Left renal cortex interstitium (tissue), 4 donors: Measurements from ENCODE around the gene TUBA4B. TPM values are rescaled to one million over a fixed set of nuclear protein-coding genes. Genes with fewer than 3 reads are reported as not detected.
"Not testable (repeated sequence)": the region's sequence is repeated elsewhere in the genome, so short reads cannot be mapped to it uniquely, and the experiment has no call there.

Experiments used
- DNase-seq, 4 donors: peaks; one replicate each; pipeline ENCODE4 v3.0.0-alpha.2; 2013; ENCODE audit warnings: low read depth in 4 of 4, low spot score in 2 of 4, missing footprints in 1 of 4
- polyA plus RNA-seq, 4 donors: library from polyadenylated mRNA; unstranded; fragments of 120-200 nt; gene quantifications; one replicate each; pipeline ENCODE4 v1.2.1, GENCODE V29; 2013; ENCODE audit not compliant: insufficient read length in 4 of 4

Gene TUBA4B
- polyA plus RNA-seq, 4 donors: 0.49 to 0.94 (median 0.86) TPM

DNA sequence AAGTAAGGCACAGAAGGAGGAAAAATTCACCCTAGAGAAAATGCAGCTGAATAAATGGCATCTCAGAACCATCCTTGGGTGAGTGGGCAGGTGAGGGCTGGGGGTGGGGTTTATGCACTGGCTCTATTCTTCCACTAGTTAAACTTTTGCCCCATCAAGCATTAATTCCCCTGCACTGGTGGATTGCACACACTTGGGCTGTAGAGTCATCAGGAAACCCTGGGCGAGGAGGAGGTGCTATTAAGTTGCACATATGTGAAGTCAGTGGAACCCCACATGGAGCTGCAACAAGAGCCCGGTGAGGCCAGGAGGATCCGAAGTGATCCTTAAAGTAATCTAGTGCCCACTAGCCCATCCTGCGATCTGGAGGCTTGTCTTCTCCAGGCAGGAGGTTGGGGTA is 19.3 kb downstream of the TUBA4B start:
- no peak for DNase-seq

DNA sequence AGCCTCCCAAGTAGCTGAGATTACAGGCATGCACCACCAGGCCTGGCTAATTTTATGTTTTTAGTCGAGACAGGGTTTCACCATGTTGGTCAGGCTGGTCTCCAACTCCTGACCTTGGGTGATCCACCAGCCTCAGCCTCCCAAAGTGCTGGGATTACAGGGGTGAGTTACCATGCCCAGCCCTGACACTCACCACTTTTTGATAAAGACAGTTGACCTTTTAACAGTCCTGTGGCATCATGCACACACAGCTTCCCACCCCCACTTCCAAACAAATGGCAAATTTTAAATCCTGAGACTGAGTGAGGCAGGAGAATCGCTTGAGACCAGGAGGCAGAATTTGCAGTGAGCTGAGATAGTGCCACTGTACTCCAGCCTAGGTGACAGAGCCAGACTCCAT is 20.0 kb downstream of the TUBA4B start:
- no peak for DNase-seq

DNA sequence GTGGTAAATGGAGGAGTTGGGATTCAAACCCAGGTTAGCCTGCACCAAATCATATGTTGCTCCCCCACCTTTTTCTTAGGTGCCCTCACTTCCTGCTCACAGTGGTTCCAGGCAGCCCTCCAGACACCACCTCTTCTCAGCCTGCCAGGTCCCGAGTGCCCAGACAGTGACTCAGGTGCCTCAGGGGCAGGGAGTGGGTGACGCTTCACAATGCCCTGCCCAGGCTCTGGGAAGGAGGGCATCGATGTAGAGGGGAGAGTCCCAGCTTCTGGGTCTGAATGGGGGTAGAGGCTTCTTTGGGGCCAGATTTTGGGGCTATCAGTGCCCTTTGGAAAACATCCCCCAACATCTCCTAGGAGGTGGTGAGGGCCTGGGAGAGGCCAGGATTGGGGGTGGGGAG is 20.9 kb downstream of the TUBA4B start:
- no peak for DNase-seq

DNA sequence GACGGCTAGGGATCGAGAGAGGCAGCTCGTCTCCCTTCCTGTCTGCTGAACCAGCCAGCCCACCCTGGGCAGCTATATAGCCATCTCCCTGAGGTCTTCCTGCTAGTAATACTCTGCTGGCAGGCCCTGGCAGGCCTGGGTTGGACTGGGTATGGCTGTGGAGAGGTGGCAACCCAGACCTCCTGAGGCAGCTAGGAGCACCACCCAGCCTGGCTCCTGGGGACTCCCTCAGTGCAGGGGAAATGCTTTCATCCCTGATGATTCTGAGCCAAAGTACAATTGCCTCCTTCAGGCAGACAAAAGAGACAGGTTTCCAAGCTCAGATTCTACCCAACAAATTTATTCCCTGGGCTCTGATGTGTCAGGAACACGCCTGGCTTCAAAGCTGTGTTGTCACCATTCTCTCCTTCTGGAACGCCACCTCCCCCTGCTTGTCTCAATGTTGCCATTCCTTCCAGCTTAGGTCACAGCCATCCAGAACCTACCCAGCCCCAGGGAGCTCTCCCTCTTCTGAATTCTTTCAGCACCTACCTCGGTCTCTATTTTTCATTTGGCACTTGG is 21.4 kb downstream of the TUBA4B start:
- DNase-seq: no peak

DNA sequence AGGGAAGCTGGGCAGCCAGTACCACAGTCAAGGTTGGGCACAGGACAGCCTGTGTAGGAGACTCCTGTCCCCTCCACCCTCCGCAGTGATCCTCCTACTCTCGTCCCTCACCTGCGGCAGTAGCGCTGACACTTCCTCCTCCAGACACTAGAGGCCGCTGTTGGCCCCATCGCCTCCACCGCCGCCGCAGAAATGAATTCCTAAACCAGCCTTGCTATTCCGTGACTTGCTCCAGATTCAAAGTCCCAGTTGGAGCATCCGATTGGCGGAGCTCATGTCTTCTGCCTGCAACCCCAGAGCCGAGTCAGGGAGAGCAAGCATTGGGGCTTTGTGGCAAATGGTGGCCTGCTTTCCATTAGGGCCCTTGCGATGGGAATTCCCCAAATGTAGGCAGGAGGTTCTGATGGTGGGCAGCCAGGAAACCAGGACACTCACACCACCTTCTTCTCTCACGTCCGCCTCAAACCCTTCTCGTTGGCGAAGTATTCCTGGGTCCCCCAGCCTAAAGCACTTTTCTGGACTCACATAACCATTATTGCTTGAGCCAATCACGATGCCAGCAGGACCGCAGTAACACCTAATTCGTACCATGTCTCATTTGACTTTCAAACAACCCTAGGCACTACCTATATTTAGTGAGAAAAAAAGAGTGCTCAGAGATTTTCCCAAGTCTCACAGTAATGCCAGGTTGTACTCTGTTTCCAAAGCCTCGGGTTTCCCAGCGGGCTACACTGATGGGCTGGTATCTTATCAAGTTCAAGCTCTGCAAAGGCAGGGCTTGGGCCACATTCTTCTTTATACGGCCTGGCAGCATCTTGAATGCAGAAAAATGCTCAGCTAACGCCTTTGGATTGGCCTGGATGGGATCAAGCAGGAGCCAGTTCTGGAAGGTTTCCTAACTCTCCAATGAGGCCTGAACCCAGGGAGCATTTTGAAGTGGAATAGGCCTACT is 24.9 kb downstream of the TUBA4B start:
- peak in 1 of 4 donors; percentile 73 for DNase-seq

DNA sequence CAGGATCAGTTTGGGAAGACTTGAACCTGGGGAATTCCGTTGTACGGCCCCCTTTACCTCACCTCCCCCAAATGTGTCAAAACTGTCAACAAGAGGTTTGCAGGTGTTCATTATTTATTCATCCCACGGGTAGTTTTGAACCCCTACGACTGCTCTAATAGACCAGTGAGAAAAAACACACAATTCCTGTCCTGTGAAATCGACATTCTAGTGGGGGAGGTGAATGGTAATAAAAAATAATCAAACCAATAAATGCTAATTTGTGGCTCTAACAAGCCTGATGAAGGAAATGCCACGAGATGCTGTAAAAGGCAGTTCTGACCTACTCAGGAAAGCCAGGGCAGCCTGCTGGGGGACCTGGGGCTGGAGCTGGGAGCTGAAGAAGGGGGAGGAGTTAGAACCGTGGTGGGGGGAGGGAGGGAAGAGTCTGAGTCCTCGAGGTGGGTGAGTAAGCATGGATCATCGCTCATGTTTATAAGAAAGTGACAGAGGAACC is 25.7 kb downstream of the TUBA4B start:
- DNase-seq: peak in 1 of 4 donors; percentile 36

DNA sequence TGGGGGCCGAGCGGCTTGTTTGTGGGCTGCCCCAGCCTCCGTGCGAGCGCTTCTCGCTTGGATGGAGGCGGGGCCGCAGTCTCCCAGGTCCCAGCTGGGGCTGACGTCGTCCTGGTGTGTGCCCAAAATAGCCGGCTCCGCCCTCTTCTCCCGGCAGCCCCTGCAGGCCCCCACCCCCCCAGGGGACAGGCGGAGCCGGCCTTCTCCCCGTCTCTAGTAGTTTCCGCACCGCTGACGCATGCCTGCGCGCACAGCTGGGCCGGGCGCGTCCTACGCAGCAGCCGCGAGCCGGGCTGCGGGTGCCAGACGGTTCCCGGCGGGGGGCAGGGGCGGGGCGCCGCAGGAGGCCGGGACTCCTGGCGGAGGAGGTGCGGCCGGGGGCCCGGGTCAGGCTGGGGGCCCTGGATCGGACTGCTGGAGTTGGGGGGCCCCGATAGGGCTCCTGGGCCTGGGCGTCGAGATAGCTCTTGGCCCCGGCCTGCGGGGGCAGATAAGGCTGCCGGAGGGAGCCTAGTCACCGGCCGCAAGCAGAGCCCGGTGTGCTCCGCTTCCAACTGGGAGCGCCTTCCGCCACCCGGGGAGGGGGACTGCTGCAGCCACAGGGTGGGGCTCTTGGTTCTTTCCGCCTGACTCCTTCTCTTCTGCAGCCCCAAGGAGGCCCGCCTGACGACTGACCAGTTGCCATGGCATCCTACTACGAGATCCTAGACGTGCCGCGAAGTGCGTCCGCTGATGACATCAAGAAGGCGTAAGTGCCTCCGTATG is 26.3 kb downstream of the TUBA4B start, which contains the start of gene DNAJB2:
Gene DNAJB2, plus strand, starts transcription at position 216 of the 765 bp plus-strand sequence. Its CDS starts 468 bp downstream, at position 684.
- peak in 3 of 4 donors; percentile 94 to 96 (median 96) for DNase-seq

DNA sequence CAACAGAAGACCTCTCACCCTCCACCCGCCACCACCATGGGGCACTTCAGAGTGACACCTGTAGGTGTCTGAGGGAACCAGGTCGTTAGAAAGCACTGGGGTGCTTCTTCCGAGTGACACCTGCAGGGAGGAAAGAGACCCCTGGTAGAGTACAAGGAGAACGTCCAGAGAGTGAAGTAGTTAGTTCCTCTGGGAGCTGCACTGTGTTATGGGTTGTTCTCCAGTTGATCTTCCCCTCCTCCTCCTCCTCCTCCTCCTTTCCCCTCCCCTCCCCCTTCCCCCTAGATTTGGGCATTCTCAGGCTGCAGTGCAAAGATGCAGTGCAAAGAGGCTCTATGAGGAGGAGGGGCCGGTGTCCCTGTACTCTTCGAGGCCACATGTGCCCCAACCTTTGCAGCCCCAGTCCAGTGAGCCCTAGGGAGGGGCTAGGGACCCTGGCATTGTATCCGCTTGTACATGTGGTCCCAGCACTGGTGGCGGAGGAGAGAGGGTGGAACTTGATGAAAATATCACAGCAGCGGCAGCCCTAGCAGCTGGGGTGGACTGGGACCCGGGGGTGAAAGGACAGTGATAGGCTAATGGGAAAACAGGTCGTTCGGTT is 27.0 kb downstream of the TUBA4B start:
- DNase-seq: no peak

DNA sequence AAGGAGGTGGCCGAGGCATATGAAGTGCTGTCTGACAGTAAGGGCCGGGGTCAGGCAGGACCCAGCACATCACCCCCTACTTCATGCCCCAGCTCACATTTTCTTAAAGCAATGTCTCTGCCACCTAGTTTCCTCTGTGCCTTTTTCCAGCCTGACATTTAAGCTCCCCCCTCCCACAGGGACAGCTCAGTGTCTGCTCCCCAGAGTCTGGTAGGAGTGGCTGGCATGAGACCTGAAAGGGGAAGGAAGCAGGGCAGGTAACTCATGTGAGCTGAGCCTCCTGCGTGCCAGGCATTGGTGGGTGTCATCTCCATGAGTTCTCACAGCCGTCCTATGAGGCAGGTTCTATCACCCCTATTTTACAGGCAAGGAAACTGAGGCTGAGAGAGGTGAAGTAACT is 27.6 kb downstream of the TUBA4B start:
- DNase-seq: no peak

DNA sequence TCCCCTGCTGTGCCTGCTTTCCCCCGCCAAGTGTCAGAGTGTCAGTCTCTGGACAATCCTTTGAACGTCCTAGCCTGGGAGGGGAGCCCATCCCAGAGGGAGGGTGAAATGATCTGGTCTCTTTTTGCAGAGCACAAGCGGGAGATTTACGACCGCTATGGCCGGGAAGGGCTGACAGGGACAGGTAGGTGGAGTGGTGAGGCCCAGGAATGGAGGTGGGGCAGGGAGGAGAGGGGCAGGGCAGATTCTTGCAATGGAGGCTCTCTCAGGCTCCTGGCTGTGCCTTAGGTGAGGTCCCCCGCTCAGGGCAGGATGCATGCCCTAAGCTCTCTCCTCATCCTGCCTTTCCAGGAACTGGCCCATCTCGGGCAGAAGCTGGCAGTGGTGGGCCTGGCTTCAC is 28.5 kb downstream of the TUBA4B start:
- DNase-seq: no peak

DNA sequence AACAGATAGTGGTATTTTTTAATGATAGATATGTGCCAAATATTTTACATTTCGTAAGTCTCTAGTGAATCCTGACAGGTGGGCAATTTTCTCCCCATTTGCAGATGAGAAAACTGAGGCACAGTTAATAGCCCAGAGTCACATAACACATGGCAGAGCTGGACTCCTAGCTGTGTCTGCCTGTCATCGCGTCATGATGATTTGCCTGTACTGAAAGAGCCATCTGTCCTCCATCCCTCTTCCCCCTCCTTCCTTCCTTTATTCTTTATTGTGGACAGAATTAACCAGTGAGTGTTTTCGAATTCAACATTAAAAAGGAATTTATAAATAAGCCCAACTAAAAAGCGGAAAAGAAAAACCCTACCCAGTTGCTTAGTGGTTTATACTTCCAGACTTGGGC is 29.3 kb downstream of the TUBA4B start:
- DNase-seq: no peak

DNA sequence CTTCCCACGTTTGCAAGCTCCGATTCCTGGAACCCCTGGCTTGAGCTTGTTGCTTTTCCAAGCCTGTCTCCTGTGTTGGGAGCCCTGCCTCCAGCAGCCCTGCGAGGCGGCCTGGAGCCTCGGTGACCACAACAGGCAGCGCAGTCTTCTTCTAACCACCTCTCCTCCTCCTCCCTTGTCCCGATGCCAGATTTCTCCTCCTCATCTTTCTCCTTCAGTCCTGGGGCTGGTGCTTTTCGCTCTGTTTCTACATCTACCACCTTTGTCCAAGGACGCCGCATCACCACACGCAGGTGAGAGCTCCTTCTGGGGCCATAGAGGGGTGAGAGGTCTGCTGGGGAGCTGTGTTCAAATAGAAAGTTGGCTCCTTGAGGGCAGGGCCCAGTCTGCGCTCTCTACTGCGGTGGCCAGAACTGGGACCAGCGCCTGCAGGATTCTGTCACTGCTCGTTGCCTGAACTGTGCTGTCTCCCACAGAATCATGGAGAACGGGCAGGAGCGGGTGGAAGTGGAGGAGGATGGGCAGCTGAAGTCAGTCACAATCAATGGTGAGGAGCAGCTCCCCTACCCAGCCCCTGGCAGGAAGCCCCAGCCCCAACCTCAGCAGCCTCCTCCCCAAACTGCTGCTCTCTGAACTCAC is 30.0 kb downstream of the TUBA4B start:
- DNase-seq: no peak

DNA sequence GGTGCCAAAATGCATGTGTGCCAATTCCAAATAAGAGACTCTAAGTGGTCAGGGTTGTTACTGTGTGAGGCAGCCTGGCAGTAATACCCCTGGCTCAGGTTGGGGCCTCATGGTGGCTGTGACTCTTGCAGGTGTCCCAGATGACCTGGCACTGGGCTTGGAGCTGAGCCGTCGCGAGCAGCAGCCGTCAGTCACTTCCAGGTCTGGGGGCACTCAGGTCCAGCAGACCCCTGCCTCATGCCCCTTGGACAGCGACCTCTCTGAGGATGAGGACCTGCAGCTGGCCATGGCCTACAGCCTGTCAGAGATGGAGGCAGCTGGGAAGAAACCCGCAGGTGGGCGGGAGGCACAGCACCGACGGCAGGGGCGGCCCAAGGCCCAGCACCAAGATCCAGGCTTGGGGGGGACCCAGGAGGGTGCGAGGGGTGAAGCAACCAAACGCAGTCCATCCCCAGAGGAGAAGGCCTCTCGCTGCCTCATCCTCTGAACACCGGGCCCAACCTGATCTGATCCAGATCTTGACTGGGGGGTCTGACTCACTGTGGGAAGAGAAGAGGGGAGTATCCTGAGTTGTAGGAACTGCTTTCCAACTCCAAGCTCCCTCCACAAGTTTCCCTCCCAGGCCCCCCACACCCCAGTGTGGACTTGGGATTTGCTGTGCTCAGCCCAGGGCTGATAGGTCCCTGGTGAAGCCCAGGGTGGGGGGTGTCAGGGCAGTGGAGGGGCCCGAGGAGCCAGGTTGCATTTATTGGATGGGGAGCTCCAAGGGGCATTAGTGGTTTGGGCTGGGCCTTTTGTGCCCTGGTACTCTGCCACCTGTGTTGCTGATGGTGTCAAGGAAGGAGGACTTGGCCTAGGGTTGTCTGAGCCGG is 31.7 kb downstream of the TUBA4B start:
- no peak for DNase-seq

DNA sequence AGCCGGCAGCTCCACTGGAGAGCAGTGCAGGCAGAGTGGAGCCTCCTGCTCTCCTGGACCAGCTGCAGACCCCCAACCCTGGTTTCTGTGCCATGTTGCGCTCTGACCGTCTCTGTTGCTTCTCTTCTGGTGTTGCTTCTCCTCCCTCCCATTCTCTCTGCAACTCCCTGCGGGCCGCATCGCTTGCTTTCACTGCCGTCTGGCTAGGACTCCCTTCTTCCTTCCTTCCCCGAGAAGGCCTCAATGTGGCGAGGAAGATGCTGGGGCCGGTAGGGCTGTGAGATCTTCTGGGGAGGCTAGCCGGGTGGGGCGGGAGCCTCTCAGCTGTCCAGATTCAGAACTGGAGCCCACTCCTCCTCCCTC is 32.3 kb downstream of the TUBA4B start:
- no peak for DNase-seq

DNA sequence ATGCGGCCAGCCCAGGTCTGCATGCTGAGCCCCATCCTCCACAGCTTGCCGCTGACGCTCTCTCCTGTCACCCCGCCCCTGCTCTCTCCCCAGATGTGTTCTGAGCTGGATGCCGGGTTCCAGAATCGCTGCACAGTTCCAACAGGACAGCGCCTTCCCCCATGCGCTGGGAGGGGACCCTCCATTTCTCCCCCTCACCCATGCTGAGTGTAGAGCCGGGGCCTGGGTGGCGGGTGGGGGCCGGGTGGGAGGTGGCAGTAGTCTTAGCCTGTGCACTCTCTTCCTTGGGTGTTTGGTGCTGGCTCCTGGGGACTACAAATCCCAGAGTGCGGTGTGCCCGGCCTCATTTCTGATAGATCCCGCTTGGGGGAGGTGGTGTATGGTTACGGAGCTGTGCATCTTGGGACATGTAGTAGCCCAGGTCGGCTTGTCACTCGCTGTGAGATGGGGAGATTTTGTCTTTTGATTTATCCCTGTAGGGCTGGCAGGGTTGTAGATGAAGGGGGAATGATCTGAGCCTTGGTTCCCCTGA is 32.9 kb downstream of the TUBA4B start:
- DNase-seq: no peak

DNA sequence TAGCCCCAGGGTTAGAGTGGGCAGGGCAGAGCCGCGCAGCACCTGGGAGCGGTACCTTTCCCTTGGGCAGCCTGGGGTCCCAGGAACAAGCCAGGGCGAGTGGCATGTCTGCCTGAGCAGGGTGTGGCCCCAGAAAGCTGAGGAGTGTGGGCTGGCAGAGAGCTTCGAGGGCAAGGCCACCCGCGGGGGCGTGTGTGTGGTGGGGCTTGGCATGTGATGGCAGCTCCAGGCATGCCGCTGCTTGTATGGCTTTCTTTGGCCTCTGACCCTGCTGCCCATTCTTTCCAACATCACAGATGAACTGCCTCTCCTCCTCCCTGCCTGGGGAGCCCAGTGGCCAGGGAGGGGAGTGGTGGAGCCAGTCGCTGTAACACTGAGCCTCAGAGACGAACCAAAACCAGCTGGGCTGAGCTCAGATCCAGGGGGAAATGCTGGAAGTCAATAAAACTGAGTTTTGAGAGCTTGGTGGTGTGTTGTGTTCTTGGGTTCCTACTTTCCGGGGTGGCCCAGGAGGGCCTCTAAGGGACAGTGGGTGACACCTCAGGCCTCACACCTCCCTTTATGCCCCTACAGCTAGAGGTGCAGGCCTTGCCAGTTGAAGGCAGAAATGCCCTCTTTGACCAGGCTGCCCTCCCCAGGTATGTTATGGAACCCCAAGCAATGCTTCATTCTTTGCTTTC is 33.5 kb downstream of the TUBA4B start:
- DNase-seq: no peak

DNA sequence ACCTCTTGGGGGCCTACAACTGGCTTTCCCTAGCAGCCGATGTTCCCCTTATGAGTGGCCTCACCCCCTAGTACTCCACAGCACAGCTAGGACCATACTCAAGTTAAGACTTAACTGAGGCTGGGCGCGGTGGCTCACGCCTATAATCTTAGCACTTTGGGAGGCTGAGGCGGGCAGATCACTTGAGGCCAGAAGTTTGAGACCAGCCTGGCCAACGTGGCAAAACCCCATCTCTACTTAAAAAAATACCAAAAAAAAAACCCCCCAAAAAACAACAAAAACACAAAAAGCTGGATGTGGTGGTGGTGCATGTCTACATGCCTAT is 34.0 kb downstream of the TUBA4B start:
- DNase-seq: not testable (repeated sequence)

DNA sequence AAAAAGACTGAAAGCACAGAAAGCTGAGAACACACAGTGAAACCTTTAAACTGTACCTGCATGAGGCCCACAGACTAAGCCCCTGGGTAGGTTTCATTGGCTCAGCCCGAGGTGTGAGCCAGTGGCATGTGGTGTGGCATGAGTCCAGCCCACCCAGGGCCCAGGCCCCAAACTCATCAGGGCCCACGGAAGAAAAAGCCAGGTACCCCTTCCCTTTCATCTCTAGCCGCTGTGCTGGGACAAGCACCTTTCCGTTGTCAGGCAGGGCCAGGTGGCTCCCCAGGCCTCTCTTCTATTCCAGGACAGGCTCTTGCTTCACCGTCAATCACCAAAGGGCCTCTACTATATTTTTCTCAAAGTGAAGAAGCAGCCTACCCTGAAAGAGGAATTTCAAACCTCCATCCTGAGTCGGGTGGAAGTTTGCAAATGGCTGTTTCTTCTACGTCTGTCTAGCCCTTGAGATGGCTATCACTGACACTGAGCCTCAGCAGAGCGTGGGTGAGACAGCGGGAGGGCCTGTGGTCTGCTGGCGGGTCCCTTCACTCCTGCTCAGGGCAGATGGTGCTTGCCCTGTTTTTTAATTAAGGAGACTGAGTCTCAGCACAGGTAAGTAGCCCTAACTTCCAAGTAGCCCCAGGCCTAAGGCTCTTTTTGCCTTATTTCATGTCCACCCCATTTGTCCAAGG is 34.7 kb downstream of the TUBA4B start:
- no peak for DNase-seq
